A549 treated with AZD9567 at 1 μM for 4 hours (cell line): ENCODE results near the gene BMP10. TPM values are rescaled to one million over a fixed set of nuclear protein-coding genes. Genes with fewer than 3 reads are reported as not detected.

ENCODE experiments used
- total RNA-seq: library from RNA; stranded (reverse); fragments of 200-300 nt; extraction: Qiagen RNA extraction; gene quantifications from 5 replicates; pipeline ENCODE4 v1.2.3, GENCODE V29; 2022; ENCODE audit not compliant: insufficient read depth

BMP10 gene, protein sequence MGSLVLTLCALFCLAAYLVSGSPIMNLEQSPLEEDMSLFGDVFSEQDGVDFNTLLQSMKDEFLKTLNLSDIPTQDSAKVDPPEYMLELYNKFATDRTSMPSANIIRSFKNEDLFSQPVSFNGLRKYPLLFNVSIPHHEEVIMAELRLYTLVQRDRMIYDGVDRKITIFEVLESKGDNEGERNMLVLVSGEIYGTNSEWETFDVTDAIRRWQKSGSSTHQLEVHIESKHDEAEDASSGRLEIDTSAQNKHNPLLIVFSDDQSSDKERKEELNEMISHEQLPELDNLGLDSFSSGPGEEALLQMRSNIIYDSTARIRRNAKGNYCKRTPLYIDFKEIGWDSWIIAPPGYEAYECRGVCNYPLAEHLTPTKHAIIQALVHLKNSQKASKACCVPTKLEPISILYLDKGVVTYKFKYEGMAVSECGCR
- total RNA-seq: not detected in 5 replicates

GRCh38 chr2:68871159-68871764, at the start of gene BMP10:
Gene BMP10 (minus strand): TSS chr2:68871397. CDS start chr2:68871358, 39 bp downstream.

Other genes starting within 250 kb of the BMP10 start
- gene PROKR1, start 227.8 kb downstream of the BMP10 start, total RNA-seq: 0.01 TPM in 1 of 5 replicates, not detected in the others
- 0.14 to 0.29 TPM (median 0.25 TPM) in 4 of 5 replicates, not detected in the other for gene ARHGAP25, start 136.6 kb downstream of the BMP10 start, total RNA-seq
- gene GKN2, start 81.5 kb upstream of the BMP10 start, total RNA-seq: 1.6 to 2.8 TPM (median 2.3 TPM) in 4 of 5 replicates, not detected in the other
- gene GKN1, start 103.2 kb upstream of the BMP10 start, total RNA-seq: 0.45 to 0.66 TPM (median 0.50 TPM) in 4 of 5 replicates, not detected in the other
- gene ANTXR1, start 141.8 kb upstream of the BMP10 start, total RNA-seq: 106 to 133 TPM (median 127 TPM) in 5 replicates